Tibial nerve (tissue), 4 donors: ENCODE results near the gene CCDC91. TPM values are rescaled to one million over a fixed set of nuclear protein-coding genes. Genes with fewer than 3 reads are reported as not detected.

Experiments
- DNase-seq, 2 donors: peaks; one replicate each; pipeline ENCODE4 v3.0.0-alpha.2; 2019; ENCODE audit warnings: low spot score in 2 of 2
- H3K27ac ChIP-seq, 4 donors: fragments of 200-600 bp; sonication (generic) in 3 of 4; one replicate each; pipeline ENCODE4 v1.5.1; 2017 to 2019; ENCODE audit warnings: mild to moderate bottlenecking in 1 of 4
- H3K27me3 ChIP-seq, 2 donors: fragments of 200-600 bp; sonication (generic) in 1 of 2; one replicate each; pipeline versions ENCODE4 v1.5.1 to v1.6.0; 2017 to 2019
- H3K36me3 ChIP-seq, 3 donors: fragments of 200-600 bp; sonication (generic); one replicate each; pipeline ENCODE4 v1.5.1; 2018 to 2019
- H3K4me1 ChIP-seq, 4 donors: fragments of 200-600 bp; sonication (generic) in 3 of 4; one replicate each; pipeline ENCODE4 v1.5.1; 2017 to 2019
- H3K4me3 ChIP-seq, 4 donors: fragments of 200-600 bp; sonication (generic) in 3 of 4; one replicate each; pipeline ENCODE4 v1.5.1; 2017 to 2019; ENCODE audit warnings: mild to moderate bottlenecking in 1 of 4, moderate library complexity in 1 of 4
- H3K9me3 ChIP-seq, 4 donors: fragments of 200-600 bp; sonication (generic) in 3 of 4; one replicate each; pipeline ENCODE4 v1.5.1; 2017 to 2019
- CTCF ChIP-seq, 5 experiments: fragments of 200-600 bp in 3 of 5; fragments of 450-650 bp in 2 of 5; sonication (generic) in 3 of 5; IDR thresholded peaks; one replicate each; pipeline ENCODE4 v1.5.1; 2016 to 2019; ENCODE audit warnings: antibody characterized with exemption in 5 of 5, mild to moderate bottlenecking in 3 of 5, moderate library complexity in 2 of 5
- EP300 ChIP-seq, 2 donors: sonication (generic); formaldehyde crosslinking; IDR thresholded peaks; one replicate each; pipeline ENCODE4 v1.6.1; 2017; ENCODE audit warnings: antibody characterized with exemption in 2 of 2, mild to moderate bottlenecking in 1 of 2
- POLR2A ChIP-seq, 2 donors: fragments of 450-650 bp; IDR thresholded peaks; one replicate each; pipeline ENCODE4 v1.6.1; 2017; ENCODE audit warnings: antibody characterized with exemption in 2 of 2, mild to moderate bottlenecking in 2 of 2, moderate library complexity in 2 of 2
- WGBS, 2 donors: methylation state at CpG; one replicate each; pipeline ENCODE4 v1.1.5; 2018; 5-methylcytosine and 5-hydroxymethylcytosine counted together
- total RNA-seq, 4 donors: library from RNA; depleted of rRNA; stranded (reverse); fragments of >200 nt; gene quantifications; one replicate each; pipeline ENCODE4 v1.1.0, GENCODE V29; 2016

CCDC91 gene
- total RNA-seq, 4 donors from 2014 or later, result 39.0 to 76.5 (median 44.0) TPM

- WGBS, 2 donors, result 88 to 90% methylated on average over 7 of the region's 7 CpGs
- Histone ChIP-seq H3K27me3 (no peaks in the 10 kb centered on the region), H3K4me3 (no peak overlapping the region), H3K27ac (no peak overlapping the region), H3K9me3 (no peaks in the 10 kb centered on the region), H3K4me1 (no peaks in the 10 kb centered on the region), H3K36me3 (no peaks in the 10 kb centered on the region)
- DNase-seq, result no peak
- TF ChIP-seq CTCF (IDR thresholded peaks at IDR 0.05) (no peak), POLR2A (IDR thresholded peaks at IDR 0.05) (no peak), EP300 (IDR thresholded peaks at IDR 0.05) (no peak)
These were observed 11.5 kb upstream of the CCDC91 start for GRCh38 chr12:28178775-28179174.

GRCh38 chr12:28180786-28181185 lies 9.5 kb upstream of the CCDC91 start:
- WGBS, 2 donors, result 67 to 77% methylated on average over 3 of the region's 3 CpGs
- no peak for TF ChIP-seq POLR2A (IDR thresholded peaks at IDR 0.05)
- no peak for TF ChIP-seq EP300 (IDR thresholded peaks at IDR 0.05)
- TF ChIP-seq CTCF (IDR thresholded peaks at IDR 0.05), result no peak
- no peaks in the 10 kb centered on the region for H3K9me3 ChIP-seq
- no peak for DNase-seq
- no peaks in the 10 kb centered on the region for H3K4me1 ChIP-seq
- no peaks in the 10 kb centered on the region for H3K36me3 ChIP-seq
- H3K4me3 ChIP-seq, result no peak overlapping the region
- no peaks in the 10 kb centered on the region for H3K27me3 ChIP-seq
- H3K27ac ChIP-seq, result no peak overlapping the region

GRCh38 chr12:28184375-28184774 lies 5.9 kb upstream of the CCDC91 start:
- no peaks in the 10 kb centered on the region for H3K9me3 ChIP-seq
- no peak for TF ChIP-seq POLR2A (IDR thresholded peaks at IDR 0.05)
- no peak for TF ChIP-seq EP300 (IDR thresholded peaks at IDR 0.05)
- no peak overlapping the region for H3K27ac ChIP-seq
- no peaks in the 10 kb centered on the region for H3K36me3 ChIP-seq
- H3K4me3 ChIP-seq, result no peak overlapping the region
- peaks cover 0 to 3% (median 0%) of the 10 kb centered on the region in 4 donors for H3K4me1 ChIP-seq
- H3K27me3 ChIP-seq, result no peaks in the 10 kb centered on the region
- DNase-seq, result no peak
- 95 to 96% methylated on average over 1 of the region's 1 CpG for WGBS, 2 donors

GRCh38 chr12:28186500-28186899 lies 3.8 kb upstream of the CCDC91 start:
- no peak overlapping the region for H3K4me3 ChIP-seq
- peaks cover 0 to 8% (median 2%) of the 10 kb centered on the region in 4 donors for H3K4me1 ChIP-seq
- H3K36me3 ChIP-seq, result no peaks in the 10 kb centered on the region
- 82 to 83% methylated on average over 2 of the region's 2 CpGs for WGBS, 2 donors
- no peak for TF ChIP-seq POLR2A (IDR thresholded peaks at IDR 0.05)
- no peak for TF ChIP-seq EP300 (IDR thresholded peaks at IDR 0.05)
- TF ChIP-seq CTCF (IDR thresholded peaks at IDR 0.05), result no peak
- no peak for DNase-seq
- no peaks in the 10 kb centered on the region for H3K9me3 ChIP-seq
- no peaks in the 10 kb centered on the region for H3K27me3 ChIP-seq
- H3K27ac ChIP-seq, result no peak overlapping the region

- peaks cover 0 to 5% (median 0%) of the 10 kb centered on the region in 4 donors for H3K9me3 ChIP-seq
- H3K27me3 ChIP-seq, result no peaks in the 10 kb centered on the region
- peak overlapping the region; percentile 92 to 97 (median 96) for H3K27ac ChIP-seq
- no peak for DNase-seq
- H3K36me3 ChIP-seq, result peaks cover 0 to 9% (median 0%) of the 10 kb centered on the region in 3 donors
- peaks cover 0 to 12% (median 6%) of the 10 kb centered on the region in 4 donors for H3K4me1 ChIP-seq
- TF ChIP-seq CTCF (IDR thresholded peaks at IDR 0.05) (no peak), POLR2A (IDR thresholded peaks at IDR 0.05) (no peak), EP300 (IDR thresholded peaks at IDR 0.05) (no peak)
- WGBS, 2 donors, result 59 to 60% methylated on average over 9 of the region's 9 CpGs
- peak overlapping the region; percentile 77 to 83 (median 79) for H3K4me3 ChIP-seq
These were observed 404 bp upstream of the CCDC91 start for GRCh38 chr12:28189784-28190320.
